Skeletal muscle satellite cell (primary cell): ENCODE measurements around the gene ERC1.

Source experiments
- H3K27me3 ChIP-seq: 2 replicates; pipeline ENCODE4 v1.7.0; 2013; ENCODE audit warnings: low read length; ENCODE audit not compliant: control insufficient read depth, insufficient read depth
- H3K36me3 ChIP-seq: 2 replicates; pipeline ENCODE4 v1.7.0; 2013; ENCODE audit warnings: mild to moderate bottlenecking, control low read depth, low read length; ENCODE audit not compliant: insufficient read depth
- H3K4me1 ChIP-seq: 2 replicates; pipeline ENCODE4 v1.7.0; 2013; ENCODE audit warnings: low read length; ENCODE audit not compliant: control insufficient read depth, insufficient read depth
- H3K4me2 ChIP-seq: 2 replicates; pipeline ENCODE4 v1.7.0; 2013; ENCODE audit warnings: mild to moderate bottlenecking, low read length
- H3K4me3 ChIP-seq: 2 replicates; pipeline ENCODE4 v1.7.0; 2013; ENCODE audit warnings: low read length
- H3K9ac ChIP-seq: 2 replicates; pipeline ENCODE4 v1.7.0; 2013; ENCODE audit warnings: mild to moderate bottlenecking, low read depth, low read length, moderate library complexity
- H3K9me3 ChIP-seq: replicated peaks from 2 replicates; pipeline ENCODE4 v1.7.0; 2013; ENCODE audit warnings: mild to moderate bottlenecking, control low read depth, low read length

Gene ERC1

GRCh38 chr12:1488908-1489381 lies 497.9 kb downstream of the ERC1 start:
- H3K9me3 ChIP-seq: no peaks in the 10 kb centered on the region
- H3K4me3 ChIP-seq: no peak overlapping the region
- H3K36me3 ChIP-seq: peaks cover 6% of the 10 kb centered on the region
- peaks cover 6% of the 10 kb centered on the region for H3K4me1 ChIP-seq
- no peaks in the 10 kb centered on the region for H3K27me3 ChIP-seq
- no peak overlapping the region for H3K4me2 ChIP-seq
- H3K9ac ChIP-seq: no peak overlapping the region

DNA sequence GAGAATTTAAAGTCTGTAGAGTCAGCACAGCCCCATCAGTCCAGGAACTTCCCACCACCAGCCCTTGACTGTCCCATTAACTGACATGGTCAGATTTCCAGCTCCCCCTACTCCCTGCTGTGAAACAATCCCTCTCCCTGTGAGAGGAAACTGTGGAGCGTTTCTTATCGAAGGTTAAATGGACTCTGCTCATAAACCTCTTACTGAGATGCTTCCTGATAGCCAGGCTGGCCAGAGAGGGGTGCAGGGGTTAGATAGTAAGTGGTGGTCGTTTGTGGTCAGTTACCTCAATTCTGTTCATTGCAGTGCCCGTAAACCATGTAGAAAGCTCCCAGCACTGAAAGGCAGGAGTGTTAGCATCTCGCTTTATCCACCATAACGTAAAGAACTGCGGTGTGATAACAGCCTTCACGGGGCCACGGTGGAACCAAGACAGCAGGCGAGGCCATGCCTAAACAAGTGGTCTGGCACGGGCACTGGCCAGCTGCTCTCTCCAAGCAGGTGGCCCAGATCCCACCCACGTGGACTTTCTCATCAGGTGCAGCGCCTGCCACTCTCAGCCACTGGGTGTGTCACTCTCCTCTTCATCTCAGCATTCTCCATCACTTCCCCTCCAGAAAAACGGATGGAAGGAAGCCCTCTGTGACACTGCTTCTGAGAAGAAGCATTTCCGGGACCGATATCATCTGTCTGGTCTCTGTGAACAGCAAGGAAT lies 501.1 kb downstream of the ERC1 start:
- H3K4me2 ChIP-seq: no peak overlapping the region
- H3K4me3 ChIP-seq: no peak overlapping the region
- no peaks in the 10 kb centered on the region for H3K27me3 ChIP-seq
- H3K9ac ChIP-seq: no peak overlapping the region
- H3K4me1 ChIP-seq: peaks cover 22% of the 10 kb centered on the region
- H3K9me3 ChIP-seq: no peaks in the 10 kb centered on the region
- peaks cover 6% of the 10 kb centered on the region for H3K36me3 ChIP-seq

DNA sequence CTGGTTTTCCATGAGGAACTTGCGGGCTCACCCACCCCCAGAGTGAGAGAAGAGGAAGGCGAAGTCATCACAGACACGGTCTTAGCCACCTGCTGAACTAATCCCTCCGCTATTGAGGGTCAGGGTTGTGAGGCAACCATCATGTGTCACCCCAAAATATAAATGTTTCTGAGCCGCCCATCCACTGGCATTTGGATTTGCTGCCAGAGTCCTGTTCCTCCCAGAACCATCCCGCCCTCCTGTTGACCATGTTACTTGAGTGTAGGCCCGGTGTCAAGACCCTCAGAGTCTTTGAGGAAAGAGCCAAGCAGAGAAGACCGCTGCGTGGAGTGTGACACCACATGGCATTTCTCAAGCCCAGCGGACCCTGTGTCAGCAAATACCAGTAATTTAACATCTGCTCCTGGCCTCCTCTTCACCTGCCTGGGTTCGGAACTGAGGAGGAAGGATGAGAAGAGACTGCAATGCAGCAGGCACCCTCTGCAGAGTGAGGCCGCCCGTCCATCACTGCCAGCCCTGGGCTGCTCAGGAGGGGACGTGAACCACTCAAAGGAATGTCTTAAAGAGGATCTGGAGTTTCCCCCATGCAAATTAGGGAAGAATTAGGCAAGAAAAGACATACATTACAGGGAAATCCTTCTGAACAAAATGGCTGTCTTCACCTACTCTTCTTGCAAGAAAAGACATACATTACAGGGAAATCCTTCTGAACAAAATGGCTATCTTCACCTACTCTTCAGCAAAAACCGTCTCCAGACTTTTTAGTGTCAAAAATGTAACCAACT lies 502.9 kb downstream of the ERC1 start:
- peaks cover 6% of the 10 kb centered on the region for H3K36me3 ChIP-seq
- H3K4me2 ChIP-seq: no peak overlapping the region
- H3K27me3 ChIP-seq: no peaks in the 10 kb centered on the region
- no peaks in the 10 kb centered on the region for H3K9me3 ChIP-seq
- H3K4me1 ChIP-seq: peaks cover 22% of the 10 kb centered on the region
- H3K9ac ChIP-seq: no peak overlapping the region
- no peak overlapping the region for H3K4me3 ChIP-seq

DNA sequence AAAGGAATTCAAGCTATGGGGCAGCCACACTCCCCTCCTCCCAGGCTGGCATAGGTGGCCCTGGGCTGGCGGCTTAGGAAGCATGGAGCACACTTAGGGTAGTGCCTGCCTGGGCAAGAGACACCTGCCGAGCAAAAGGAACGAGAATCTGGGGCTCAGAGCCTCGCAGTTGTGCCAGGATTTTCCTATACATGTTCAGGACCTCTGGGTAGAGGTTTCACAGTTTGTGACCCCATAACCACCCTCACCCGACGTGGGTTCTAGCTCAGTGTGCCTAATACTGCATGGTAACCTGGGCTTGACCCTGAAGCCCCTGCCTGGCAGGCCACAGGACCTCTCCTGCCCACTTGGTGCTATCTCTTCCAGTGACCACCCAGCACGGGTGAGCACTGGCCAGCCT lies 503.8 kb downstream of the ERC1 start:
- Histone ChIP-seq H3K9me3 (no peaks in the 10 kb centered on the region), H3K9ac (no peak overlapping the region), H3K36me3 (peaks cover 6% of the 10 kb centered on the region), H3K4me1 (peaks cover 29% of the 10 kb centered on the region), H3K4me2 (no peak overlapping the region), H3K27me3 (no peaks in the 10 kb centered on the region), H3K4me3 (no peak overlapping the region)

DNA sequence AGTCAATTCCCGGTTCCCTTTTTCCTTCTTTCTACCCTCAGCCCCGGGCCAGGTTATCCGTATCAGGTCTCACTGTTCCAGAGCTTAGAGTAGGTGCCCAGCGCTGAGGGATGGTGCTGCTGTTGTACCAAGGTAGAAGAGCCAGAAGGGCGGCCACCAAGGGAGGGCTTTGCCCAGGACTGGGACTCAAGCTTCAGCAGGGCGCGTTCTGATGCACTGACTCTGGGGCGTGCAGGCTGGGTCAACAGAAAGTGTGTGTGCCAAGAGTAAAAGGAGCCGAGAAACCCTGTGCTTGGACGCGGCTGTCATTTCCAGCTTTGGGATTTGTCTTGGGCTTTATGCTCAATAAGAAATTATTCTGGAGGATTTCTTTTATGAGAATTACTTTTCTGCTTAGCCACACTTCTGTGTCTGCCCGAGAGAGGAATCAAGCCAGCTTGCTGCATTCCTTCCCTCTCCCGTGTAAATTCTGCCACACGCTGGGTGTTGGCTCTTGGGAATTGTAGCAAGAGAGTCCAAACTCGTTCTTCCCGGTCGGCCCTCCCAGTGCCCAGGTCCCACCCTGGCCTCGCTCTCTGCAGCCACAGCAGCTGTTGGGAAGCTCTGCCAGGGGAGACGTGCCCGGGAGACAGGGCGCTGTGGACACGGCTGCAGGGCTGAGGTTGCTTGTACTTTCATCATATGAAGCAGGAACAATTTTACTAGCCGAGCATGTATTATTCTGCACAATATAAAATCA lies 505.3 kb downstream of the ERC1 start:
- H3K4me2 ChIP-seq: peak overlapping the region; percentile 80
- peak overlapping the region; percentile 59 for H3K9ac ChIP-seq
- H3K9me3 ChIP-seq: no peaks in the 10 kb centered on the region
- peaks cover 1% of the 10 kb centered on the region for H3K36me3 ChIP-seq
- H3K4me3 ChIP-seq: peak overlapping the region; percentile 48
- H3K27me3 ChIP-seq: no peaks in the 10 kb centered on the region
- peaks cover 41% of the 10 kb centered on the region for H3K4me1 ChIP-seq

DNA sequence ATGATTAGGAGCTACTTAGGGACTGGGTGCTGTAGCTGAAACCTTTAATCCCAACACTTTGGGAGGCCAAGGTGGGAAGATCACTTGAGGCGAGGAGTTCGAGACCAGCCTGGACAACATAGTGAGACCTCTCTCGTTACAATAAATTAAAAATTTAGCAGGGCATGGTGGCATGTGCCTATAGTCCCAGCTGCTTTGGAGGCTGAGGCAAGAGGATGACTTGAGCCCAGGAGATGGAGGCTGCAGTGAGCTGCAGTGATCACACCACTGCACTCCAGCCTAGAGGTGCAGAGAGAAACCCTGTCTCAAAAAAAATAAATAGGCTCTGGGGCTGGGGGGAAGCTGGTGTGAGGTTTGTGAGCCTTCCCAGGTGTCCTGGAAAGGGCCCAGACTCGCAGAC lies 506.1 kb downstream of the ERC1 start:
- H3K4me3 ChIP-seq: no peak overlapping the region
- peak overlapping the region; percentile 59 for H3K9ac ChIP-seq
- no peaks in the 10 kb centered on the region for H3K36me3 ChIP-seq
- peak overlapping the region; percentile 80 for H3K4me2 ChIP-seq
- peaks cover 47% of the 10 kb centered on the region for H3K4me1 ChIP-seq
- no peaks in the 10 kb centered on the region for H3K9me3 ChIP-seq
- H3K27me3 ChIP-seq: no peaks in the 10 kb centered on the region

DNA sequence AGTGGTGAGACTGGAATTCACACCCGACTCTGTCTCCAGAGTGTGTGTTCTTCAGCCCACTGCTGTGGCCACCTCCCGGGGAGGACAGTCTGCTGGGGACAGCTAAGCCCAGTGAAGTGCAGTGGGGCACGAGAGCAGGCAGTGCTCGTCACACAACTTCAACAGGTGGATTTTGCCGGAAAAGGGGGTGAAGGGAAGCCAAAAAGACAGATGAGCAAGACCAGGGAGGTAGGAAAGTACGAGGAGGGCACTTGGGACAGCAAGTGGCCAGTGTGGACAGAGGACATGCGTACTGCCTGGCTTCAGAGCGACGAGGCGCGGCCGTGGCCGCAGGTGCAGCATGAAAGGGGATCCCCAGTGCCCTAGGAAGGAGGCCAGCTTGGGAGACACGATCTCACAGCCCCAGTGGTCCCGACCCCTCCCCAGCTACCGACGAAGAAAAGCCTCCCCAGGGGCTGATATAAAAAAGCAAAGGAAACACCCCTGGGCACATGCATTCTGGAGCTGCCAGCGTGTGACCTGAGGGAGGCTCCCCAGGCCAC lies 507.2 kb downstream of the ERC1 start:
- H3K4me2 ChIP-seq: no peak overlapping the region
- H3K4me3 ChIP-seq: no peak overlapping the region
- H3K36me3 ChIP-seq: no peaks in the 10 kb centered on the region
- peaks cover 55% of the 10 kb centered on the region for H3K4me1 ChIP-seq
- H3K9me3 ChIP-seq: no peaks in the 10 kb centered on the region
- no peak overlapping the region for H3K9ac ChIP-seq
- H3K27me3 ChIP-seq: no peaks in the 10 kb centered on the region

GRCh38 chr12:1499351-1499750 lies 508.3 kb downstream of the ERC1 start:
- H3K27me3 ChIP-seq: no peaks in the 10 kb centered on the region
- H3K4me3 ChIP-seq: no peak overlapping the region
- peaks cover 55% of the 10 kb centered on the region for H3K4me1 ChIP-seq
- H3K9me3 ChIP-seq: no peaks in the 10 kb centered on the region
- H3K4me2 ChIP-seq: peak overlapping the region; percentile 70
- H3K9ac ChIP-seq: peak overlapping the region; percentile 46
- no peaks in the 10 kb centered on the region for H3K36me3 ChIP-seq

DNA sequence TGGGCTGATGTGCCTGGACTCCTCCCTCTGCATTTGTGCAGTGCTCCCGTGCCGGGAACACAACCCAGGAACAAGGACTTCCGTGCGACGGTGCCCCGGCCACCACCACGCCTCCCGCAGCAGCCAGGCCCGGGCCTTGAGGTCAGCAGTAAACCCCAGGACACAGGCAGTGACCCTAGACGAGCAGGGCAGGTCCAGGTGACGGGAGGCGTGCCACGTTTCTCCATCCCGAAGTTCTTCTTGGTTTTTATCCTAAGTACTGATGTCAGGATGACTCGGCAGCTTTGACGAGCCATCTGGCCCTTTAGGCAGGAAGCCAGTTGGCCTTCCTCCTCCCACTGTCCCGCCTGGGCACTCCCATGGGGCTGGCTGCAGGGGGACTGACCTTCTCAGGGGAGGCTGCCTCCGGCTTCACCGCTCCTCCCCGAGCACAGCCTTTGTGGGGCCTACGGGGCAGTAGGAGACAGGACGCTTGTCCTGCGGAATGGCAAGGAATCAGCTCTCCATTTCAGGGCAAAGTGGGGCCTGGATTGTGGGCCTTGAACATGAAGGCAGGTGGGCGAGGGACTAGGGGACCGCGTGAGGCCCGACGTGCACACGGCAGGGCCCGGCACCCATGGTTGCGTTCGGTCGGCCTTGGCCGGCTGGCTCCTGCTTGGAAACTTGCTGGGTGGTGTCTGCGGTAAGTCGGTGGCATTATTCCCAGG lies 509.2 kb downstream of the ERC1 start:
- peak overlapping the region; percentile 46 for H3K9ac ChIP-seq
- H3K4me2 ChIP-seq: peak overlapping the region; percentile 70
- no peaks in the 10 kb centered on the region for H3K36me3 ChIP-seq
- no peaks in the 10 kb centered on the region for H3K27me3 ChIP-seq
- H3K9me3 ChIP-seq: no peaks in the 10 kb centered on the region
- peaks cover 55% of the 10 kb centered on the region for H3K4me1 ChIP-seq
- H3K4me3 ChIP-seq: peak overlapping the region; percentile 21

DNA sequence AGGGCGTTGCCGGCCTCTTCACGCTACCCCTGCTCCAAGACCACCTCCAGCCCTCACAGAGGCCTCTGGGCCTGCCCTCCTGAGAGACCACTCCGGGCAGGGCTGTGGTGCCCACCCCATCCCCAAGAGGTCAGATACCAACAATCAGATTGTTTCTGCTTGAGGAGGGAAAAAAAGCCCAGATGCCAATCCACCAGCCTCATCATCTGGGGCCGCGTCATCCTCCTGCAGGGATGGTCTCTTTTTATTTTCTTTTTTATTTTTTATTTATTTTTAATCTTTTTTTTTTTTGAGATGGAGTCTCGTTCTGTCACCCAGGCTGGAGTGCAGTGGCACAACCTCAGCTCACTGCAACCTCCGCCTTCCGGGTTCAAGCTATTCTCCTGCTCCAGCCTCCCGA lies 510.0 kb downstream of the ERC1 start:
- H3K9me3 ChIP-seq: no peaks in the 10 kb centered on the region
- H3K27me3 ChIP-seq: no peaks in the 10 kb centered on the region
- no peak overlapping the region for H3K4me3 ChIP-seq
- H3K9ac ChIP-seq: peak overlapping the region; percentile 46
- H3K4me2 ChIP-seq: peak overlapping the region; percentile 70
- H3K4me1 ChIP-seq: peaks cover 50% of the 10 kb centered on the region
- no peaks in the 10 kb centered on the region for H3K36me3 ChIP-seq
